ENCODE measurements around the gene CPEB3. TPM values are rescaled to one million over a fixed set of nuclear protein-coding genes. Genes with fewer than 3 reads are reported as not detected.

Gene CPEB3
- total and polyA plus RNA-seq, 3 experiments from 2014 or later: 1.6 to 2.1 (median 2.1) TPM

- no peaks in the 10 kb centered on the region for H3K9me3 Mint-ChIP-seq
- Histone ChIP-seq H3K4me1 (ENCODE audit: insufficient read depth, low read length) (no peaks in the 10 kb centered on the region), H3K27me3 (ENCODE audit: insufficient read depth, low read length, poor library complexity, severe bottlenecking) (no peaks in the 10 kb centered on the region), H3K4me3 (ENCODE audit: low read length) (no peak overlapping the region), H3K27ac (ENCODE audit: low read depth, low read length) (no peak overlapping the region), H3K9me3 (ENCODE audit: low read length) (no peaks in the 10 kb centered on the region), H3K36me3 (ENCODE audit: insufficient read depth, low read length) (no peaks in the 10 kb centered on the region)
- ChIA-PET CTCF (interaction anchor here (0.7 kb wide), 1 partner anchor 11 kb away, joined by 3 read pairs; no protein-coding TSS in a partner anchor), POLR2A (no interaction called here)
- peaks cover 3 to 4% (median 4%) of the 10 kb centered on the region in 3 donors for H3K36me3 Mint-ChIP-seq
- H3K4me3 Mint-ChIP-seq: no peak overlapping the region
- no peak overlapping the region for H3K27ac Mint-ChIP-seq
- DNase-seq: no peak
- H3K4me1 Mint-ChIP-seq: peaks cover 2 to 4% (median 4%) of the 10 kb centered on the region in 3 donors
- H3K27me3 Mint-ChIP-seq: no peaks in the 10 kb centered on the region
These were observed 26.6 kb downstream of the CPEB3 start for GRCh38 chr10:92264249-92264648.

- no peak overlapping the region for H3K27ac ChIP-seq (ENCODE audit: low read depth, low read length)
- ChIA-PET CTCF (no interaction called here), POLR2A (no interaction called here)
- Mint-ChIP-seq H3K4me3 (no peak overlapping the region), H3K27me3 (no peaks in the 10 kb centered on the region), H3K4me1 (peaks cover 2 to 4% (median 4%) of the 10 kb centered on the region in 3 donors), H3K9me3 (no peaks in the 10 kb centered on the region), H3K36me3 (peaks cover 3 to 4% (median 4%) of the 10 kb centered on the region in 3 donors), H3K27ac (no peak overlapping the region)
- DNase-seq: no peak
- no peaks in the 10 kb centered on the region for H3K4me1 ChIP-seq (ENCODE audit: insufficient read depth, low read length)
- no peaks in the 10 kb centered on the region for H3K27me3 ChIP-seq (ENCODE audit: insufficient read depth, low read length, poor library complexity, severe bottlenecking)
- no peaks in the 10 kb centered on the region for H3K9me3 ChIP-seq (ENCODE audit: low read length)
- H3K4me3 ChIP-seq (ENCODE audit: low read length): no peak overlapping the region
- no peaks in the 10 kb centered on the region for H3K36me3 ChIP-seq (ENCODE audit: insufficient read depth, low read length)
These were observed 27.5 kb downstream of the CPEB3 start for GRCh38 chr10:92263396-92263795.

- H3K27ac ChIP-seq (ENCODE audit: low read depth, low read length): no peak overlapping the region
- Mint-ChIP-seq H3K9me3 (no peaks in the 10 kb centered on the region), H3K27ac (no peak overlapping the region), H3K4me1 (peaks cover 1 to 3% (median 2%) of the 10 kb centered on the region in 3 donors), H3K36me3 (peaks cover 0 to 2% (median 0%) of the 10 kb centered on the region in 3 donors), H3K27me3 (no peaks in the 10 kb centered on the region), H3K4me3 (no peak overlapping the region)
- no peaks in the 10 kb centered on the region for H3K4me1 ChIP-seq (ENCODE audit: insufficient read depth, low read length)
- ChIA-PET POLR2A (no interaction called here), CTCF (no interaction called here)
- H3K27me3 ChIP-seq (ENCODE audit: insufficient read depth, low read length, poor library complexity, severe bottlenecking): no peaks in the 10 kb centered on the region
- H3K9me3 ChIP-seq (ENCODE audit: low read length): no peaks in the 10 kb centered on the region
- no peaks in the 10 kb centered on the region for H3K36me3 ChIP-seq (ENCODE audit: insufficient read depth, low read length)
- no peak overlapping the region for H3K4me3 ChIP-seq (ENCODE audit: low read length)
- DNase-seq: no peak
These were observed 42.3 kb downstream of the CPEB3 start for GRCh38 chr10:92248566-92248965.

GRCh38 chr10:92244796-92245195 lies 46.1 kb downstream of the CPEB3 start:
- H3K4me3 Mint-ChIP-seq: no peak overlapping the region
- H3K4me1 Mint-ChIP-seq: peaks cover 22 to 31% (median 29%) of the 10 kb centered on the region in 3 donors
- no peaks in the 10 kb centered on the region for H3K27me3 Mint-ChIP-seq
- H3K27ac ChIP-seq (ENCODE audit: low read depth, low read length): no peak overlapping the region
- peaks cover 0 to 8% (median 0%) of the 10 kb centered on the region in 3 donors for H3K36me3 Mint-ChIP-seq
- ChIA-PET POLR2A (no interaction called here), CTCF (interaction anchor here (0.6 kb wide), 1 partner anchor 53 kb away, joined by 3 read pairs; no protein-coding TSS in a partner anchor)
- H3K27me3 ChIP-seq (ENCODE audit: insufficient read depth, low read length, poor library complexity, severe bottlenecking): no peaks in the 10 kb centered on the region
- peaks cover 8% of the 10 kb centered on the region for H3K4me1 ChIP-seq (ENCODE audit: insufficient read depth, low read length)
- no peak overlapping the region for H3K27ac Mint-ChIP-seq
- H3K9me3 Mint-ChIP-seq: no peaks in the 10 kb centered on the region
- no peaks in the 10 kb centered on the region for H3K36me3 ChIP-seq (ENCODE audit: insufficient read depth, low read length)
- no peak overlapping the region for H3K4me3 ChIP-seq (ENCODE audit: low read length)
- DNase-seq: no peak
- H3K9me3 ChIP-seq (ENCODE audit: low read length): no peaks in the 10 kb centered on the region

GRCh38 chr10:92242910-92243671 lies 47.8 kb downstream of the CPEB3 start:
- Histone ChIP-seq H3K4me1 (ENCODE audit: insufficient read depth, low read length) (peaks cover 8% of the 10 kb centered on the region), H3K27me3 (ENCODE audit: insufficient read depth, low read length, poor library complexity, severe bottlenecking) (no peaks in the 10 kb centered on the region), H3K9me3 (ENCODE audit: low read length) (no peaks in the 10 kb centered on the region), H3K4me3 (ENCODE audit: low read length) (peak overlapping the region; percentile 10), H3K36me3 (ENCODE audit: insufficient read depth, low read length) (no peaks in the 10 kb centered on the region), H3K27ac (ENCODE audit: low read depth, low read length) (no peak overlapping the region)
- peaks cover 0 to 12% (median 1%) of the 10 kb centered on the region in 3 donors for H3K36me3 Mint-ChIP-seq
- H3K27ac Mint-ChIP-seq: peak overlapping the region in 5 of 8 donors; percentile 3 to 72 (median 28)
- POLR2A ChIA-PET: no interaction called here
- H3K9me3 Mint-ChIP-seq: no peaks in the 10 kb centered on the region
- H3K4me1 Mint-ChIP-seq: peaks cover 35 to 45% (median 43%) of the 10 kb centered on the region in 3 donors
- CTCF ChIA-PET: interaction anchor here (0.8 to 1.0 kb wide), 2 partner anchors 32 to 48 kb away, joined by 3 read pairs; partner anchors contain the start of genes CPEB3 and MARCHF5
- peak; percentile 9 to 60 (median 31) for DNase-seq
- H3K4me3 Mint-ChIP-seq: peak overlapping the region; percentile 67 to 83 (median 80)
- no peaks in the 10 kb centered on the region for H3K27me3 Mint-ChIP-seq

GRCh38 chr10:92242380-92242779 lies 48.5 kb downstream of the CPEB3 start:
- Mint-ChIP-seq H3K36me3 (peaks cover 0 to 12% (median 1%) of the 10 kb centered on the region in 3 donors), H3K4me3 (peak overlapping the region in 5 of 7 donors; percentile 13 to 80 (median 58)), H3K27me3 (no peaks in the 10 kb centered on the region), H3K9me3 (no peaks in the 10 kb centered on the region), H3K27ac (peak overlapping the region in 2 of 8 donors; percentile 21 to 36), H3K4me1 (peaks cover 39 to 49% (median 49%) of the 10 kb centered on the region in 3 donors)
- CTCF ChIA-PET: interaction anchor here (1.0 kb wide), 1 partner anchor 49 kb away, joined by 3 read pairs; the partner anchor contains the start of genes CPEB3 and MARCHF5
- Histone ChIP-seq H3K4me1 (ENCODE audit: insufficient read depth, low read length) (peaks cover 8% of the 10 kb centered on the region), H3K9me3 (ENCODE audit: low read length) (no peaks in the 10 kb centered on the region), H3K36me3 (ENCODE audit: insufficient read depth, low read length) (no peaks in the 10 kb centered on the region), H3K4me3 (ENCODE audit: low read length) (no peak overlapping the region), H3K27ac (ENCODE audit: low read depth, low read length) (no peak overlapping the region), H3K27me3 (ENCODE audit: insufficient read depth, low read length, poor library complexity, severe bottlenecking) (no peaks in the 10 kb centered on the region)
- no peak for DNase-seq
- POLR2A ChIA-PET: no interaction called here

GRCh38 chr10:92241501-92241900 lies 49.4 kb downstream of the CPEB3 start:
- CTCF ChIA-PET: interaction anchor here (1.5 kb wide), 1 partner anchor 44 kb away, joined by 3 read pairs; no protein-coding TSS in a partner anchor
- H3K4me3 ChIP-seq (ENCODE audit: low read length): no peak overlapping the region

GRCh38 chr10:92241158-92241500 lies 49.7 kb downstream of the CPEB3 start:
- H3K27me3 Mint-ChIP-seq: no peaks in the 10 kb centered on the region
- peak overlapping the region; percentile 90 to 99 (median 97) for H3K4me3 Mint-ChIP-seq
- no peaks in the 10 kb centered on the region for H3K36me3 ChIP-seq (ENCODE audit: insufficient read depth, low read length)
- no peak for DNase-seq
- ChIA-PET CTCF (interaction anchor here (1.5 kb wide), 1 partner anchor 44 kb away, joined by 3 read pairs; no protein-coding TSS in a partner anchor), POLR2A (interaction anchor here (0.9 kb wide), 1 partner anchor 50 kb away, joined by 5 read pairs; the partner anchor contains the start of genes CPEB3 and MARCHF5)
- H3K9me3 Mint-ChIP-seq: no peaks in the 10 kb centered on the region
- peak overlapping the region in 7 of 8 donors; percentile 71 to 89 (median 86) for H3K27ac Mint-ChIP-seq
- no peaks in the 10 kb centered on the region for H3K9me3 ChIP-seq (ENCODE audit: low read length)
- peak overlapping the region; percentile 63 for H3K27ac ChIP-seq (ENCODE audit: low read depth, low read length)
- peaks cover 8% of the 10 kb centered on the region for H3K4me1 ChIP-seq (ENCODE audit: insufficient read depth, low read length)
- H3K4me3 ChIP-seq (ENCODE audit: low read length): peak overlapping the region; percentile 79
- peaks cover 43 to 58% (median 53%) of the 10 kb centered on the region in 3 donors for H3K4me1 Mint-ChIP-seq
- H3K36me3 Mint-ChIP-seq: peaks cover 0 to 12% (median 1%) of the 10 kb centered on the region in 3 donors
- no peaks in the 10 kb centered on the region for H3K27me3 ChIP-seq (ENCODE audit: insufficient read depth, low read length, poor library complexity, severe bottlenecking)

More at GRCh38 chr10:92241501-92241900, 49.4 kb downstream of the CPEB3 start:
- peaks cover 43 to 56% (median 53%) of the 10 kb centered on the region in 3 donors for H3K4me1 Mint-ChIP-seq
- Histone ChIP-seq H3K27ac (ENCODE audit: low read depth, low read length) (no peak overlapping the region), H3K27me3 (ENCODE audit: insufficient read depth, low read length, poor library complexity, severe bottlenecking) (no peaks in the 10 kb centered on the region), H3K36me3 (ENCODE audit: insufficient read depth, low read length) (no peaks in the 10 kb centered on the region), H3K4me1 (ENCODE audit: insufficient read depth, low read length) (peaks cover 8% of the 10 kb centered on the region), H3K9me3 (ENCODE audit: low read length) (no peaks in the 10 kb centered on the region)
- H3K9me3 Mint-ChIP-seq: no peaks in the 10 kb centered on the region
- H3K27ac Mint-ChIP-seq: peak overlapping the region in 6 of 8 donors; percentile 71 to 89 (median 86)
- DNase-seq: no peak
- H3K36me3 Mint-ChIP-seq: peaks cover 0 to 12% (median 1%) of the 10 kb centered on the region in 3 donors
- no peaks in the 10 kb centered on the region for H3K27me3 Mint-ChIP-seq
- H3K4me3 Mint-ChIP-seq: peak overlapping the region in 6 of 7 donors; percentile 90 to 99 (median 96)
- POLR2A ChIA-PET: no interaction called here
